ENCODE measurements around the gene ONECUT2. TPM values are rescaled to one million over a fixed set of nuclear protein-coding genes. Genes with fewer than 3 reads are reported as not detected.
A peak's percentile ranks its signal among the peaks of the same experiment; 100 is the strongest.

The ONECUT2 gene
- polyA plus RNA-seq, 3 donors: not detected

DNA sequence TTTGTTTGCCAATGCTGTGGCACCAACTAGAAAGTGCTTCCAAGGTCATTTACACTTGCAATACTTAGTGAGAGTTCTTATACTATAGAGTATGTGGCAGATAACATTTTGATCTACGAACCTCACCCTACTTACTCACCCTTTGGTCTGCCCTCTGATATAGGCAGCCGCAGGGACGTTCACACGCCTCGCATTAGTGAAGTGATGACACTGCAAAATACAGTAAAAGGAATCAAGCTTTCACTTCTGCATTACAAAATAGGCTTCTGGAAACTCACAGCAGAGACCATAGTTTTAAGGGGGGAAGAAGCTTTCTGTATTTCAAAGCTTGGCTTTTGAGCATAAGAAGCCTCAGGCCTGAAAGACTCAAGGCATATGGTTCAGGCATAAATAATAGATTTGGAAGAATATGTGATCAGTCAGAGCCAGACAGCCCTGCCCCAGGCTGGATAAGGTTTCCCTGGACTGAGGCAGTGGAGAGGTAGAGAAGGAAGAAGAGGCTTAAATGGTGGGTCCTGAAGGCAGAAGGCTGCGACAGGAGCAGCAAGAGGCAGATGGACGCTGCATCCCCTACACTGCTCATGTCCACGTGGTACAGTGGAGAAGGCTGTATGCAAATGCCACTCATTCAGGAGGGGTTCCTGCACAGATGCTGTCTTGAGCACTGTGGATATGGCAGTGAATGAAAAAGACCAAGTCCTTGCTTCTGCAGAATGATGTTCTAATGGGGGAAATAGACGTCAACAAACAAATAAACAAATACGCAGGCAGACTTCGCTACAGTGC lies 88.2 kb downstream of the ONECUT2 start:
- intact Hi-C loops (cut with micrococcal nuclease): no loop called here
- H3K27me3 Mint-ChIP-seq (ENCODE audit: low read depth in 3 of 3): peaks cover 3 to 11% (median 4%) of the 10 kb centered on the region in 3 donors
- H3K36me3 Mint-ChIP-seq: peaks cover 0 to 3% of the 10 kb centered on the region in 2 donors
- H3K4me3 ChIP-seq (replicated peaks in 1 of 3; ENCODE audit: low read depth in 2 of 3, low read length in 3 of 3): peak overlapping the region in 1 of 3 experiments; percentile 46
- H3K79me2 ChIP-seq (ENCODE audit: insufficient read depth, low read length): no peaks in the 10 kb centered on the region
- no peaks in the 10 kb centered on the region for H3K9me3 ChIP-seq (replicated peaks in 1 of 2; ENCODE audit: control insufficient read depth in 1 of 2, insufficient read depth in 1 of 2, low read length in 2 of 2)
- peak overlapping the region; percentile 78 to 94 (median 88) for H3K27ac Mint-ChIP-seq
- H4K20me1 ChIP-seq (ENCODE audit: insufficient read depth, low read length): no peaks in the 10 kb centered on the region
- H3K36me3 ChIP-seq (replicated peaks in 1 of 2; ENCODE audit: control insufficient read depth in 1 of 2, insufficient read depth in 2 of 2, low read length in 2 of 2): no peaks in the 10 kb centered on the region
- H3K9me3 Mint-ChIP-seq: peaks cover 0 to 6% (median 3%) of the 10 kb centered on the region in 7 donors
- 55% methylated on average over 5 of the region's 11 CpGs for WGBS (ENCODE audit: insufficient coverage)
- TF ChIP-seq, protein P1, sequence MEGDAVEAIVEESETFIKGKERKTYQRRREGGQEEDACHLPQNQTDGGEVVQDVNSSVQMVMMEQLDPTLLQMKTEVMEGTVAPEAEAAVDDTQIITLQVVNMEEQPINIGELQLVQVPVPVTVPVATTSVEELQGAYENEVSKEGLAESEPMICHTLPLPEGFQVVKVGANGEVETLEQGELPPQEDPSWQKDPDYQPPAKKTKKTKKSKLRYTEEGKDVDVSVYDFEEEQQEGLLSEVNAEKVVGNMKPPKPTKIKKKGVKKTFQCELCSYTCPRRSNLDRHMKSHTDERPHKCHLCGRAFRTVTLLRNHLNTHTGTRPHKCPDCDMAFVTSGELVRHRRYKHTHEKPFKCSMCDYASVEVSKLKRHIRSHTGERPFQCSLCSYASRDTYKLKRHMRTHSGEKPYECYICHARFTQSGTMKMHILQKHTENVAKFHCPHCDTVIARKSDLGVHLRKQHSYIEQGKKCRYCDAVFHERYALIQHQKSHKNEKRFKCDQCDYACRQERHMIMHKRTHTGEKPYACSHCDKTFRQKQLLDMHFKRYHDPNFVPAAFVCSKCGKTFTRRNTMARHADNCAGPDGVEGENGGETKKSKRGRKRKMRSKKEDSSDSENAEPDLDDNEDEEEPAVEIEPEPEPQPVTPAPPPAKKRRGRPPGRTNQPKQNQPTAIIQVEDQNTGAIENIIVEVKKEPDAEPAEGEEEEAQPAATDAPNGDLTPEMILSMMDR (IDR thresholded peaks at IDR 0.05): no peak
- H3K27ac ChIP-seq (ENCODE audit: low read depth in 1 of 2, low read length in 2 of 2): peak overlapping the region; percentile 34 to 85
- H3K9ac ChIP-seq (ENCODE audit: insufficient read depth, low read length, poor library complexity, severe bottlenecking): peak overlapping the region; percentile 37
- DNase-seq: peak; percentile 72 to 81 (median 79)
- H2AFZ ChIP-seq (ENCODE audit: insufficient read depth, low read depth, low read length, poor library complexity, severe bottlenecking): peak overlapping the region; percentile 46
- peaks cover 29 to 30% of the 10 kb centered on the region in 2 donors for H3K4me1 ChIP-seq (ENCODE audit: control insufficient read depth in 1 of 2, insufficient read depth in 2 of 2, low read length in 2 of 2)
- no peak overlapping the region for H3K4me3 Mint-ChIP-seq
- H3K27me3 ChIP-seq (ENCODE audit: control insufficient read depth in 2 of 2, insufficient read depth in 2 of 2, low read length in 2 of 2): no peaks in the 10 kb centered on the region
- H3K4me2 ChIP-seq (replicated peaks; ENCODE audit: extremely low read depth, low read length, poor library complexity, severe bottlenecking): peak overlapping the region; percentile 65
- peaks cover 29% of the 10 kb centered on the region for H3K4me1 Mint-ChIP-seq

DNA sequence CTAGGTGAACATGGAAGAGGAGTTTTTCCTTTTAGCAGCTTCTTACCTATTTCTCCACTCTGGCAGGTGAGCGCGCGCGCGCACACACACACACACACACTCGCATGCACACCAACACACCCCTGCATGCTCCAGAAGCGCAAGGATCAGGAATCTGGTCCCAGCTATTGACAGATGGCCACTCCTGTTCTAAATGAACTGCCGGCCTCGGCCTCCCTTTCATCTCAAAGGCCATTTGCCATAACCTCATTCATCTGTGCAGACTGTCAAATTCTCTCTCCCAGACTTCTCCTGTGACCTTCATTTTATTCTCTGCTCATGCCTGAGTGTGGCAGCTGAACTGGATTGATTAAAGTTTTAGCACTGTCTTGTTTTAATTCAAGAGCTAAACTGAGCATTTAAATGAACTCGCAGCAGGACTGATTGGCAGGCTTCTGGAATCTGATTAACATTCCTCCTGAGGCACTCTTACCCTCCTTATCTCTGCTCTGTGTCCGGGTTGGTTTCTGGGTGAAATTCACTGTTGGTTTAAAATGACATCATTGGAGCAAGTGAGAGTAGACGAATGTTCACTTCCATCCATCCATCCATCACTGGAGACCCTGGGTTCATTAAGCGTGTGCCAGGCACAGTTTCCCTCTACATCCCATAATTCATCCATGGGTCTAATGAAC lies 92.5 kb downstream of the ONECUT2 start:
- TF ChIP-seq, protein P1 (IDR thresholded peaks at IDR 0.05): no peak
- H3K27ac Mint-ChIP-seq: no peak overlapping the region
- no peak overlapping the region for H3K27ac ChIP-seq (ENCODE audit: low read depth in 1 of 2, low read length in 2 of 2)
- H3K4me1 ChIP-seq (ENCODE audit: control insufficient read depth in 1 of 2, insufficient read depth in 2 of 2, low read length in 2 of 2): peaks cover 26 to 27% of the 10 kb centered on the region in 2 donors
- H3K36me3 ChIP-seq (replicated peaks in 1 of 2; ENCODE audit: control insufficient read depth in 1 of 2, insufficient read depth in 2 of 2, low read length in 2 of 2): no peaks in the 10 kb centered on the region
- H3K9me3 ChIP-seq (replicated peaks in 1 of 2; ENCODE audit: control insufficient read depth in 1 of 2, insufficient read depth in 1 of 2, low read length in 2 of 2): no peaks in the 10 kb centered on the region
- no peak overlapping the region for H3K9ac ChIP-seq (ENCODE audit: insufficient read depth, low read length, poor library complexity, severe bottlenecking)
- H4K20me1 ChIP-seq (ENCODE audit: insufficient read depth, low read length): no peaks in the 10 kb centered on the region
- no peak overlapping the region for H3K4me3 ChIP-seq (replicated peaks in 1 of 3; ENCODE audit: low read depth in 2 of 3, low read length in 3 of 3)
- H3K27me3 Mint-ChIP-seq (ENCODE audit: low read depth in 3 of 3): peaks cover 3 to 10% (median 3%) of the 10 kb centered on the region in 3 donors
- no peak overlapping the region for H3K4me2 ChIP-seq (replicated peaks; ENCODE audit: extremely low read depth, low read length, poor library complexity, severe bottlenecking)
- no peaks in the 10 kb centered on the region for H3K27me3 ChIP-seq (ENCODE audit: control insufficient read depth in 2 of 2, insufficient read depth in 2 of 2, low read length in 2 of 2)
- H3K79me2 ChIP-seq (ENCODE audit: insufficient read depth, low read length): no peaks in the 10 kb centered on the region
- peaks cover 0 to 6% (median 2%) of the 10 kb centered on the region in 7 donors for H3K9me3 Mint-ChIP-seq
- intact Hi-C loops (cut with micrococcal nuclease): no loop called here
- no peak for DNase-seq
- H3K36me3 Mint-ChIP-seq: peaks cover 0 to 3% of the 10 kb centered on the region in 2 donors
- no peak overlapping the region for H3K4me3 Mint-ChIP-seq
- WGBS (ENCODE audit: insufficient coverage): 98% methylated on average over 7 of the region's 13 CpGs
- H2AFZ ChIP-seq (ENCODE audit: insufficient read depth, low read depth, low read length, poor library complexity, severe bottlenecking): no peak overlapping the region
- H3K4me1 Mint-ChIP-seq: peaks cover 24% of the 10 kb centered on the region
